Measurements from ENCODE around the gene TWIST2.

The TWIST2 gene

DNA sequence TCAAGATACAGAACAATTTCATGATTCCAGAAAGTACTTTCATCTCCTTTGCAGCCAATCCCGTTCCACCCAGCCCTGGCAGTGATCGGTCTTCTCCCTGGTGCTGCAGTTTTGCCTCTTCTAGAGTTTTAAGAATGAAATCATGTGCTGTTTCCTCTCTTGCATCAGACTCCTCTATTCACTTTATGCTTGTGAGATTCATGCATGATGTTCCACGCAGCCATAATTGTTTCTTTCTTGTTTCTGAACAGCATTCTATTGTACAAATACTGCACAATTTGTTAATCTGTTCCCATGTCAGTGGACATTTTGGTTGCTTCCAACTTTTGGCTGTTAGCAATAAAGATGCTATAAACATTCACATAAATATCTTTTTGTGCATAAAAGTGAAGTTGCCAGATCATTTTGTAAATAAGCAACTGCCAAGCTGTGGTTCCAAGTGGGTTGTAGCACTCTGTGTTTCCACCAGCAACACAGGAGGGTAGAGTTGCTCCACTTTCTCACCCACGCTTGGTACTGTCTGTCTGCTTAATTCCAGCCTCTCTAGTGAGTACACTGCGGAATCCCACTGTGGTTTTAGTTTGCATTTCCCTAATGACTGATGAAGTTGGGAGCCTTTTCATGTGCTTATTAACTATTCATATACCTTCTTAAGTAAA lies 104.5 kb downstream of the TWIST2 start:
- DNase-seq (ENCODE audit: low read depth in 1 of 2, low spot score in 1 of 2) = no peak

DNA sequence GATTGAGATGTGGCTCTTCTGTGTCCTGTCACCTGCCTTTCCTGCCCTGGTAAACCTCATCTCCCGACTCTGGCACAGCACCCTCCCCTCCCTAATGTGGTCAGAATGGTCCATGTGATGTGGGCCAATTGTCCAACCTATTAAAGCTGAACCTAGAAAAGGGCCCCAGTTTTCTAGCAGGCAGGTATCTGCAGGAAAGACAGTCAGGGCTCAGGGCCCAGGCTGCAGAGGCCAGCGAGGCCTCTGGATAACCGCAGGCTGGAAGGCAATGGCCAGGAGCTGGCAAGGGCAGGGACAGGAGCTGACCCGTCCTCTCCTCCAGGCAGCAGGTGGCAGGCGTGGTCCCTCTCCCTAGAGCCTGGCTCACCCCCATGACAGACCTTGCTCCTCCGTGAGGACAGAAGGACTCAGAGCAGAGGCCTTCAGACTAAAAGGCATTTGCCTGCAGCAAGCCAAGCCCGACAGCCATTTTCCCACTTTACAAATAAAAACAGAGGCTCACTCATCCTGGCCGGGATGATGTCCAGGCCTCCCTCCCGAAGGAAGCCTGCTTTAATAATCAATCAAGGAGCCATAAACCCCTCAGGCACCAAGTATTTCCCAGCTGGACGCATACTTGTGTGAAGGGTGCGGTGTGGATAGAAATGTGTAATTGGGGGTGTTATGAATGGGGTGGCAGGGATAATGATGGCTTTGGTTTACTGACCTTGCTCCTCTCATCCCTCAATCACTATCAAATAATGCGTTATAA lies 107.1 kb downstream of the TWIST2 start:
- DNase-seq (ENCODE audit: low read depth in 1 of 2, low spot score in 1 of 2) = no peak

DNA sequence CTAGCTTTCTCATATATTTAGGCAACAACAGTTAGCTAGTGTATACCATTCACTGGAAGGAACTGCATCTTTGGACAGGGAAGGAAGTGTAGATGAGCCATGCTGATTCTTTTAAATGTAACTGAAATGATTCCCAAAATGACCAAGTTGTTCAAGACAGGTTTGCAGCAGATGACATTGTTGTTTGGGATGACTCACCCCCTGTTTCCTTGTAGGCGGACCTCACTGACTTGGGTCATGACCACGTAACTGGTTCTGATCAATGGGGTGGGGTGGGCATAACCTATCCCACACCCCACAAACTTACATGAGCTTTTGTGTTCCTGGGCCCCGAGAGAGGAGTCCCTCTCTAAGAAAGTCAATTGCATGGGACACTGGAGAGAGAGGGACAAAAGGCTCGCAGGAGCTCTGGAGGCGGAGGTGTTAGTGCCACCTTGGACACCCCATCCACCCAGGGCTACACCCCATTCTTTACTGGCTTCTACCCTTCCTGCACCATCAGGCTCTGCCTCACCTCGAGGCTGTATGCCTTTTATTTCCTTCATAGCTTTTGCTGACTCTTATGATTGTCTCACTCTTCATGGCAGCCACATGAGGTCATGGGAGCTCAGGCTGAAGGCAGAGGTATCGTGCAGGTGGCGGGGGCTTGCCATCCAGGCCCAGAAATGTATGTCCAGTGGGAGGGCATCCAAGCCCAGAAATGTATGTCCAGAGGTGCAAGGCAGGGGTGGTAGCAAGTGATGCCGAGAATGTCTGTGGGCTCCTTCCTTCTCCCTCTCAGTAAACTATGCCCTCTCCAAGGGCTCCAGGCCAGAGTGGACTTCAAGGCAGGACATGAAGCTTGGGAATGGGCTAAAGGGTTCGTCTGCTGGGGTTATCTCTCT lies 108.0 kb downstream of the TWIST2 start:
- DNase-seq (ENCODE audit: low read depth in 1 of 2, low spot score in 1 of 2) = no peak

DNA sequence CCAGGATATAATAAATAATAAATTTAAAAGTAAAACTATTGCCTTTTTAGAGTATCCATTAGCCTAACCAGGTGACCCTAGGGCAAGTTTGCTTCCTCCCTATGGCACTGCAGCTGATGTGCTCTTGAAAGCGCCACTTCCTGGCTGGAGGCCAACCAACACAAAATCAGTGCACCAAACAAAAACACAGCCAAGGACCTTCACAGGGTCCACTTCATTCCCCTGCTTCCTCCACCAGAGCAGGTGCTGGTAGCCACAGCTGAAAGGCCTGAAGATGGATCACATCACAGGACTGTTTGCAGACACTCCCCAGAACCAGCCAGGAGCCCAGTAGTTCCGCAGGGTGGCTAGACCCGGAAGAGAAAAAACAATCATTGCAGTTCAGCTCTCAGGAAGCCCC lies 108.8 kb downstream of the TWIST2 start:
- DNase-seq (ENCODE audit: low read depth in 1 of 2, low spot score in 1 of 2) = no peak

Data from stimulated activated CD4-positive, alpha-beta T cell treated with anti-CD3 and anti-CD28 coated beads, Interleukin-15, amount 100 ng/mL, for 1 hour (primary cell).